ENCODE results near the gene ZBTB21. TPM values are rescaled to one million over a fixed set of nuclear protein-coding genes. Genes with fewer than 3 reads are reported as not detected.

ZBTB21 gene
- total RNA-seq, 1 donor from 2014 or later, result 6.6 TPM

DNA sequence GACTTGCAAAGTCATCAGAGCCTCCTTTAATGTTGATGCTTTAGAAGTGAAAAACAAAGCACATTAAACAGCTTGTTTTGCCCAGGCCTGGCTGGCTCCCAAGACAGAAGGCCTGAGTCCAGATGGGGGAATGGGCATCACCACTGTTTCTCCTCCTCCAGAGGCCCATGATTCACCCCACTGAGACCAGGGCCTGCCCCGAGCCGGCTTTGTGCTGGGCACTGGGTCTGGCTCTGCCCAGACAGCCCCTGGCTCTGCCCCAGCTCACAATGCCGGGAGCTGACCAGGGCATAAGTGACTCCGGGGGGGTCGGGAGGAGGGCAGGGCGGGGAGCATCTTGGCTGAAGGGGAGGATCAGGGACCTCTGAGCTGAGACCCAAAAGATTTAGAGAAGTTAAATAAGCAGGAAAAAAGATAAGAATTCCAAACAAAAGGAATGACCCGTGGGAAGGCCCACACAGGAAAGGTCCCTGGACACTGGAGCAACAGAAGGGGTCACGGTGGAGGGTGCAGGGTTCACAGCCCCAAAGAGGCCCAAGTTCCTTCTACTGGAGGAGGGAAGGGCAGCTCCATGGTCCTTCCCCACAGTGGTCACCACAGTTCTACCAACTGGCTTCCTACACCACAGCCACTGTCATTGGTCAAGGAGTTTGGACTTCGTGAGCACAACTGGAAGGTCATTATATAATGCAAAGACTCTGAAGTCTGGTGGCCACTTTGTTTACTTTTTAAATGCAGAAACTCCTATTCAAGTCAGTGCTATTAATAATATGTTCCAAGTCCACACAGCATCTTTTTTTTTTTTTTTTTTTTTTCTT is 61.9 kb downstream of the ZBTB21 start:
- H3K4me3 ChIP-seq (ENCODE audit: low read depth, low read length), result no peak overlapping the region
- DNase-seq (ENCODE audit: low read depth) (no peak), FAIRE-seq (no peak)
- TF ChIP-seq, protein P1, sequence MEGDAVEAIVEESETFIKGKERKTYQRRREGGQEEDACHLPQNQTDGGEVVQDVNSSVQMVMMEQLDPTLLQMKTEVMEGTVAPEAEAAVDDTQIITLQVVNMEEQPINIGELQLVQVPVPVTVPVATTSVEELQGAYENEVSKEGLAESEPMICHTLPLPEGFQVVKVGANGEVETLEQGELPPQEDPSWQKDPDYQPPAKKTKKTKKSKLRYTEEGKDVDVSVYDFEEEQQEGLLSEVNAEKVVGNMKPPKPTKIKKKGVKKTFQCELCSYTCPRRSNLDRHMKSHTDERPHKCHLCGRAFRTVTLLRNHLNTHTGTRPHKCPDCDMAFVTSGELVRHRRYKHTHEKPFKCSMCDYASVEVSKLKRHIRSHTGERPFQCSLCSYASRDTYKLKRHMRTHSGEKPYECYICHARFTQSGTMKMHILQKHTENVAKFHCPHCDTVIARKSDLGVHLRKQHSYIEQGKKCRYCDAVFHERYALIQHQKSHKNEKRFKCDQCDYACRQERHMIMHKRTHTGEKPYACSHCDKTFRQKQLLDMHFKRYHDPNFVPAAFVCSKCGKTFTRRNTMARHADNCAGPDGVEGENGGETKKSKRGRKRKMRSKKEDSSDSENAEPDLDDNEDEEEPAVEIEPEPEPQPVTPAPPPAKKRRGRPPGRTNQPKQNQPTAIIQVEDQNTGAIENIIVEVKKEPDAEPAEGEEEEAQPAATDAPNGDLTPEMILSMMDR (IDR thresholded peaks at IDR 0.05; ENCODE audit: insufficient read depth, low read length, severe bottlenecking), result no peak
- no peaks in the 10 kb centered on the region for H3K27me3 ChIP-seq (ENCODE audit: control insufficient read depth, insufficient read depth, low read length)
- peaks cover 1% of the 10 kb centered on the region for H3K36me3 ChIP-seq (ENCODE audit: control insufficient read depth, insufficient read depth, low read length)

DNA sequence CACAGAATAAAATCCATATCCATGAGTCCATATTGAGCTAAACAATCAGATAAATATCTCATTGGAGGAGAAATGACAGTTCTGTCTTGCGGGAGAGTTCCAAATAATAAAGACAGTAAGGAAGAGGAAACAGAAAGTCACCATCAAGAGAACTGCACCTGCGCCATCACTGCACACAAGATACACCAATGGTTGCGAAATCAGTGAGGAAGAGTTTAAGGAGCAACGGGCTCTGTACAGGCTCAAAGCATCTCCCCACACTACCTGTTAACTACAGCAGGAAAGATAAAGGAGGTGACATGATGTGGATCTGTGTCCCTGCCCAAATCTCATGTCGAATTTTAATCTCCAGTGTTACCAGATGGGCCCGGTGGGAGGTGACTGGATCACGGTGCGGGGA is 64.2 kb downstream of the ZBTB21 start:
- H3K27me3 ChIP-seq (ENCODE audit: control insufficient read depth, insufficient read depth, low read length), result no peaks in the 10 kb centered on the region
- FAIRE-seq (no peak), DNase-seq (ENCODE audit: low read depth) (no peak)
- no peaks in the 10 kb centered on the region for H3K36me3 ChIP-seq (ENCODE audit: control insufficient read depth, insufficient read depth, low read length)
- TF ChIP-seq, protein P1 (IDR thresholded peaks at IDR 0.05; ENCODE audit: insufficient read depth, low read length, severe bottlenecking), result no peak
- H3K4me3 ChIP-seq (ENCODE audit: low read depth, low read length), result no peak overlapping the region

DNA sequence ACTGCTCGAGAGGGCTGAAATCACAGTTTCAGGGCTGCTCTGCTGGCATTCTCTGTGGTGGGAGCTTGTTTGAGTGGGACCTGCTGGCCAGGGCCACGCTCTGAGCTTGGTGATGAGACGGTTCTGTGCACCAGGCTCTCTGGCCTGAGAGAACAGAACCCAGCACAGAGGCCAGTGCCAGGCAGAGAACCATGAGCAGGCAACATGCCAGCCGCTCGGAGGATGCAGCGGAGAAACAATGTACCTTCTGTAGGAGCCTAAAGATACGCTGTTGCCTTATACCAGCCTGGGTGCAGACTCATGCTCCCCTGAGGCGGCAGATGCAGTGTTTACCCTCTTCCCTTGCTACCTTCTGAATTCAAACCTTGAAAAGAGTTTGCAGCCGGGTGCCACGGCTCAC is 66.3 kb downstream of the ZBTB21 start:
- DNase-seq (ENCODE audit: low read depth) (no peak), FAIRE-seq (no peak)
- Histone ChIP-seq H3K4me3 (ENCODE audit: low read depth, low read length) (no peak overlapping the region), H3K36me3 (ENCODE audit: control insufficient read depth, insufficient read depth, low read length) (no peaks in the 10 kb centered on the region), H3K27me3 (ENCODE audit: control insufficient read depth, insufficient read depth, low read length) (no peaks in the 10 kb centered on the region)
- TF ChIP-seq, protein P1 (IDR thresholded peaks at IDR 0.05; ENCODE audit: insufficient read depth, low read length, severe bottlenecking), result no peak

DNA sequence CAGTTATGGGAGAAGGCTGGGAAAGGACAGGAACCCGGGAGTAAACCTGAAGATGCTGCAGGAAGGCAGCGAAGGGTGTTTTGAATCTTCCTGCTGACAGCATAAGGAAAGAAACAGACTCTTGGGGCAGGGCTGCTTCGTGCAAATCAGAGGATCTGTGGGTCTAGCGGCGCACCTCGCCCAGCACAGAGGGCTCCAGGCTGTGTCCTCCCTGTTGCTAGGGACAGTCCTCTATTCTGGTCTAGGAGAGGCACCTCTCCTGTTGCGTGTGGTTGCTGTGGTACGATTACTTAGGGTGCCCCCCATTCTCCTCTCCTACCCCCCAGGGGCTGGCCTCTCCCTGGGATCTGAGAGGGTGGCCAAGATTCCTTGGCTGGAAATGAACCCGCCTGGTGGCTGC is 67.7 kb downstream of the ZBTB21 start:
- Histone ChIP-seq H3K27me3 (ENCODE audit: control insufficient read depth, insufficient read depth, low read length) (no peaks in the 10 kb centered on the region), H3K4me3 (ENCODE audit: low read depth, low read length) (no peak overlapping the region), H3K36me3 (ENCODE audit: control insufficient read depth, insufficient read depth, low read length) (no peaks in the 10 kb centered on the region)
- TF ChIP-seq, protein P1 (IDR thresholded peaks at IDR 0.05; ENCODE audit: insufficient read depth, low read length, severe bottlenecking), result no peak
- DNase-seq (ENCODE audit: low read depth) (no peak), FAIRE-seq (no peak)

DNA sequence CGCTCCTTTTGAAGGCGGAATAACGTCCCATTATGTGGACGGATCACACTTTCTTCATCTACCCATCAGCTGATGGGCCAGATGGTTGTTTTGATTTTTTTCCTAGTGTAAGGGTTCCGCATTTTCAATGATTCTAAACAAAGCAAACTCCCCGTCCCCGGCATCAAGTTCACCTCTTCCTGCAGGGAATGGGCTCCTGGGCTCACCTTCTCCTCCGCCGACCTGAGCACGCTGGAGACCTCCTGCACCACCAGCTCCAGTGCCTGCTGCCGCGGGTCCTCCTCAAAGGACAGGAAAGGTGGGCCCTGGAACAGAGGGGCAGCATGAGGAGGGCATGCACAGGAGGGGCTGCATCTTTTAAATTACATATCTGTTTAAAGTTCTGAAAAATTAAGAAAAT is 68.2 kb downstream of the ZBTB21 start:
- Histone ChIP-seq H3K4me3 (ENCODE audit: low read depth, low read length) (no peak overlapping the region), H3K36me3 (ENCODE audit: control insufficient read depth, insufficient read depth, low read length) (no peaks in the 10 kb centered on the region), H3K27me3 (ENCODE audit: control insufficient read depth, insufficient read depth, low read length) (no peaks in the 10 kb centered on the region)
- DNase-seq (ENCODE audit: low read depth) (no peak), FAIRE-seq (no peak)
- TF ChIP-seq, protein P1 (IDR thresholded peaks at IDR 0.05; ENCODE audit: insufficient read depth, low read length, severe bottlenecking), result no peak

DNA sequence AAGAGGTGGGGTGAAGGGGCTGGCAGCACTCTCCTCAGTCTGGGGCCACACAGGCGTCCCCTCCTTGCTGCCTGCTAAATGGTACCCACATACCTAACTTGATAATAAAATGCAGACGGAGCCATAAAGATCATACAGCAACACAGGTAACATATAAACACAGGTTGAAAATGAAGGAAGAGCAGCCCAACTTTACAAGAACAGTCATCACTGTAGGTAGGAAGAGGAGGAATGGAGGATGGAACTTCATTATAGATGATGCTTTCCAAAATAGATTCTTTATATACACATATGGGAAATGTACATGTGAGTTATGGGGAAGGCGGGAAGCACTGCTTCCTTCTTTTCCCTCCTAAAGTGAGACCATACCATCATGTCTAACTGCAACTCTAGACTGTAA is 69.7 kb downstream of the ZBTB21 start:
- FAIRE-seq (no peak), DNase-seq (ENCODE audit: low read depth) (no peak)
- no peaks in the 10 kb centered on the region for H3K27me3 ChIP-seq (ENCODE audit: control insufficient read depth, insufficient read depth, low read length)
- TF ChIP-seq, protein P1 (IDR thresholded peaks at IDR 0.05; ENCODE audit: insufficient read depth, low read length, severe bottlenecking), result no peak
- H3K4me3 ChIP-seq (ENCODE audit: low read depth, low read length), result no peak overlapping the region
- H3K36me3 ChIP-seq (ENCODE audit: control insufficient read depth, insufficient read depth, low read length), result no peaks in the 10 kb centered on the region

Measured in bronchial epithelial cell (primary cell).